HepG2 (cell line): ENCODE data around the gene TMEM198.

Experiments
- CBX2 ChIP-seq, 2 experiments: fragments of 200-600 bp in 1 of 2; sonication (generic); formaldehyde crosslinking in 1 of 2; IDR thresholded peaks; 2 replicates each; pipeline versions ENCODE4 v1.7.0 to v1.8.1; 2018 to 2022; ENCODE audit warnings: low read depth in 2 of 2, low read length in 1 of 2, mild to moderate bottlenecking in 1 of 2, missing genetic modification reagents in 1 of 2
- EZH2 ChIP-seq: conservative IDR thresholded peaks from 2 replicates; pipeline ENCODE4 v1.6.1; 2012; ENCODE audit warnings: mild to moderate bottlenecking, low read depth, low read length, moderate library complexity
- FOXA1 ChIP-seq, 2 experiments: fragments of 450-650 bp in 1 of 2; sonication (generic) in 1 of 2; formaldehyde crosslinking in 1 of 2; IDR thresholded peaks; 2 replicates each; pipeline versions ENCODE4 v1.4.0 to v1.6.1; 2016 to 2020; ENCODE audit warnings: missing genetic modification reagents in 1 of 2
- MEF2D ChIP-seq: sonication (generic); formaldehyde crosslinking; IDR thresholded peaks from 2 replicates; pipeline ENCODE4 v1.5.1; 2020; ENCODE audit warnings: mild to moderate bottlenecking, missing genetic modification reagents
- NFE2L1 ChIP-seq: sonication (generic); formaldehyde crosslinking; IDR thresholded peaks from 2 replicates; pipeline ENCODE4 v1.4.0; 2020; ENCODE audit warnings: missing genetic modification reagents, mild to moderate bottlenecking, borderline replicate concordance
- POLR2A ChIP-seq, 2 experiments: IDR thresholded peaks; 2 replicates each; pipeline ENCODE4 v1.6.1; 2011; ENCODE audit warnings: low read depth in 2 of 2, low read length in 2 of 2, mild to moderate bottlenecking in 1 of 2, moderate library complexity in 1 of 2; ENCODE audit not compliant: insufficient read depth in 1 of 2
- TSC22D2 ChIP-seq: sonication (generic); formaldehyde crosslinking; IDR thresholded peaks from 2 replicates; pipeline ENCODE4 v1.5.1; 2020; ENCODE audit warnings: missing genetic modification reagents, mild to moderate bottlenecking, borderline replicate concordance
- ZFP1 ChIP-seq: IDR thresholded peaks from 2 replicates; pipeline ENCODE4 v1.6.1; 2016
- ZKSCAN5 ChIP-seq: sonication (generic); formaldehyde crosslinking; IDR thresholded peaks from 2 replicates; pipeline ENCODE4 v1.5.1; 2020; ENCODE audit warnings: mild to moderate bottlenecking, missing genetic modification reagents
- ZNF782 ChIP-seq: sonication (generic); formaldehyde crosslinking; IDR thresholded peaks from 2 replicates; pipeline ENCODE4 v1.4.0; 2020; ENCODE audit warnings: missing genetic modification reagents, mild to moderate bottlenecking, borderline replicate concordance
- TF ChIP-seq, protein P1 (sequence below), 2 experiments: sonication (generic) in 1 of 2; formaldehyde crosslinking in 1 of 2; IDR thresholded peaks; 2 replicates each; pipeline versions ENCODE4 v1.4.0 to v1.6.1; 2018 to 2020; ENCODE audit warnings: missing genetic modification reagents in 2 of 2, borderline replicate concordance in 1 of 2, low read depth in 1 of 2, mild to moderate bottlenecking in 1 of 2, missing biosample characterization in 1 of 2
- TF ChIP-seq, protein P2 (sequence below): sonication (generic); formaldehyde crosslinking; IDR thresholded peaks from 2 replicates; pipeline ENCODE4 v1.5.0; 2020; ENCODE audit warnings: mild to moderate bottlenecking, missing genetic modification reagents, moderate library complexity
- TF ChIP-seq, protein P3 (sequence below): IDR thresholded peaks from 2 replicates; pipeline ENCODE4 v1.6.1; 2016

DNA sequence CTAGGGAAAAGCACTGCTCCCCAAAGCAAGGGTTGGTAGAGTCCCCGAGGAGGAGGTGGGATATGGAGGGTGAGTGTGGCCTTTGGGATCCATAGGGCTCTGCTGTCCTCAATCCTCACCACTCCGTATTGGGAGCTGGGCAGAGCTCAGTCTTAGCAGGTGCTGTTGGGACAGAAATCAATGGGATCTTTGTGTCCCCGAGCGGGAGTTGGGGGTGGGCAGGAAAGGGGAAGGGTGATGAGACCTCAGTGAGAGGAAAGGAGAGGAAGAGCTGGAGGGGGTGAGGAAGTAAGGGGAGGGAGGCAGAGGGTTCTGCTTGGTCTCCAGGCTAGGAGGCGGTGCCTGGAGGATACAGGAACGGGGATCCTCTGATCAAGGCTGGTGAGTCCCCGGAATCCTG lies 26.9 kb upstream of the TMEM198 start:
- TF ChIP-seq, protein P1, sequence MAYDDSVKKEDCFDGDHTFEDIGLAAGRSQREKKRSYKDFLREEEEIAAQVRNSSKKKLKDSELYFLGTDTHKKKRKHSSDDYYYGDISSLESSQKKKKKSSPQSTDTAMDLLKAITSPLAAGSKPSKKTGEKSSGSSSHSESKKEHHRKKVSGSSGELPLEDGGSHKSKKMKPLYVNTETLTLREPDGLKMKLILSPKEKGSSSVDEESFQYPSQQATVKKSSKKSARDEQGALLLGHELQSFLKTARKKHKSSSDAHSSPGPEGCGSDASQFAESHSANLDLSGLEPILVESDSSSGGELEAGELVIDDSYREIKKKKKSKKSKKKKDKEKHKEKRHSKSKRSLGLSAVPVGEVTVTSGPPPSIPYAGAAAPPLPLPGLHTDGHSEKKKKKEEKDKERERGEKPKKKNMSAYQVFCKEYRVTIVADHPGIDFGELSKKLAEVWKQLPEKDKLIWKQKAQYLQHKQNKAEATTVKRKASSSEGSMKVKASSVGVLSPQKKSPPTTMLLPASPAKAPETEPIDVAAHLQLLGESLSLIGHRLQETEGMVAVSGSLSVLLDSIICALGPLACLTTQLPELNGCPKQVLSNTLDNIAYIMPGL (CRISPR knock-in tag; IDR thresholded peaks at IDR 0.05; ENCODE audit: borderline replicate concordance in 1 of 2, low read depth in 1 of 2), result no peak
- TF ChIP-seq ZKSCAN5 (no peak), EZH2 (no peak), ZFP1 (CRISPR knock-in tag) (no peak), NFE2L1 (CRISPR knock-in tag) (no peak), ZNF782 (CRISPR knock-in tag) (no peak), CBX2 (IDR thresholded peaks at IDR 0.05; ENCODE audit: low read depth, low read length) (no peak), CBX2 (CRISPR knock-in tag; IDR thresholded peaks at IDR 0.05; ENCODE audit: low read depth) (no peak), TSC22D2 (CRISPR knock-in tag) (no peak), MEF2D (CRISPR knock-in tag) (no peak), FOXA1 (IDR thresholded peaks at IDR 0.05) (no peak), FOXA1 (CRISPR knock-in tag; IDR thresholded peaks at IDR 0.05) (no peak), POLR2A (IDR thresholded peaks at IDR 0.05; ENCODE audit: insufficient read depth in 1 of 2, low read depth in 2 of 2, low read length in 2 of 2) (no peak)
- TF ChIP-seq, protein P2, sequence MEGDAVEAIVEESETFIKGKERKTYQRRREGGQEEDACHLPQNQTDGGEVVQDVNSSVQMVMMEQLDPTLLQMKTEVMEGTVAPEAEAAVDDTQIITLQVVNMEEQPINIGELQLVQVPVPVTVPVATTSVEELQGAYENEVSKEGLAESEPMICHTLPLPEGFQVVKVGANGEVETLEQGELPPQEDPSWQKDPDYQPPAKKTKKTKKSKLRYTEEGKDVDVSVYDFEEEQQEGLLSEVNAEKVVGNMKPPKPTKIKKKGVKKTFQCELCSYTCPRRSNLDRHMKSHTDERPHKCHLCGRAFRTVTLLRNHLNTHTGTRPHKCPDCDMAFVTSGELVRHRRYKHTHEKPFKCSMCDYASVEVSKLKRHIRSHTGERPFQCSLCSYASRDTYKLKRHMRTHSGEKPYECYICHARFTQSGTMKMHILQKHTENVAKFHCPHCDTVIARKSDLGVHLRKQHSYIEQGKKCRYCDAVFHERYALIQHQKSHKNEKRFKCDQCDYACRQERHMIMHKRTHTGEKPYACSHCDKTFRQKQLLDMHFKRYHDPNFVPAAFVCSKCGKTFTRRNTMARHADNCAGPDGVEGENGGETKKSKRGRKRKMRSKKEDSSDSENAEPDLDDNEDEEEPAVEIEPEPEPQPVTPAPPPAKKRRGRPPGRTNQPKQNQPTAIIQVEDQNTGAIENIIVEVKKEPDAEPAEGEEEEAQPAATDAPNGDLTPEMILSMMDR (CRISPR knock-in tag), result no peak
- TF ChIP-seq, protein P3, sequence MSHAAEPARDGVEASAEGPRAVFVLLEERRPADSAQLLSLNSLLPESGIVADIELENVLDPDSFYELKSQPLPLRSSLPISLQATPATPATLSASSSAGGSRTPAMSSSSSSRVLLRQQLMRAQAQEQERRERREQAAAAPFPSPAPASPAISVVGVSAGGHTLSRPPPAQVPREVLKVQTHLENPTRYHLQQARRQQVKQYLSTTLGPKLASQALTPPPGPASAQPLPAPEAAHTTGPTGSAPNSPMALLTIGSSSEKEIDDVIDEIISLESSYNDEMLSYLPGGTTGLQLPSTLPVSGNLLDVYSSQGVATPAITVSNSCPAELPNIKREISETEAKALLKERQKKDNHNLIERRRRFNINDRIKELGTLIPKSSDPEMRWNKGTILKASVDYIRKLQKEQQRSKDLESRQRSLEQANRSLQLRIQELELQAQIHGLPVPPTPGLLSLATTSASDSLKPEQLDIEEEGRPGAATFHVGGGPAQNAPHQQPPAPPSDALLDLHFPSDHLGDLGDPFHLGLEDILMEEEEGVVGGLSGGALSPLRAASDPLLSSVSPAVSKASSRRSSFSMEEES (CRISPR knock-in tag), result no peak
